ENCODE measurements around the gene TMEM52B. TPM values are rescaled to one million over a fixed set of nuclear protein-coding genes. Genes with fewer than 3 reads are reported as not detected.
"Not testable (repeated sequence)": the region's sequence is repeated elsewhere in the genome, so short reads cannot be mapped to it uniquely, and the experiment has no call there.

The TMEM52B gene
- polyA plus RNA-seq, 3 donors, result 127 to 167 (median 151) TPM

GRCh38 chr12:10194160-10194670, 15.4 kb downstream of the TMEM52B start:
- no peak for DNase-seq (ENCODE audit: extremely low read depth in 1 of 11, low read depth in 9 of 11, low spot score in 4 of 11)

- no peak for DNase-seq (ENCODE audit: extremely low read depth in 1 of 11, low read depth in 9 of 11, low spot score in 4 of 11)
Observed at GRCh38 chr12:10196210-10196609, 17.4 kb downstream of the TMEM52B start.

GRCh38 chr12:10197879-10198278, 19.0 kb downstream of the TMEM52B start:
- DNase-seq (ENCODE audit: extremely low read depth in 1 of 11, low read depth in 9 of 11, low spot score in 4 of 11), result no peak

GRCh38 chr12:10204495-10204894, 25.7 kb downstream of the TMEM52B start:
- not testable (repeated sequence) for DNase-seq (ENCODE audit: extremely low read depth in 1 of 11, low read depth in 9 of 11, low spot score in 4 of 11)

- DNase-seq (ENCODE audit: extremely low read depth in 1 of 11, low read depth in 9 of 11, low spot score in 4 of 11), result no peak
Observed at GRCh38 chr12:10205220-10205807, 26.5 kb downstream of the TMEM52B start.

- no peak for DNase-seq (ENCODE audit: extremely low read depth in 1 of 11, low read depth in 9 of 11, low spot score in 4 of 11)
Observed at GRCh38 chr12:10207136-10207535, 28.3 kb downstream of the TMEM52B start.

GRCh38 chr12:10210225-10210624, 31.4 kb downstream of the TMEM52B start:
- no peak for DNase-seq (ENCODE audit: extremely low read depth in 1 of 11, low read depth in 9 of 11, low spot score in 4 of 11)

GRCh38 chr12:10211101-10211939, 32.5 kb downstream of the TMEM52B start:
- DNase-seq (ENCODE audit: extremely low read depth in 1 of 11, low read depth in 9 of 11, low spot score in 4 of 11), result no peak

GRCh38 chr12:10211940-10212738, 33.3 kb downstream of the TMEM52B start:
- peak; percentile 81 to 96 (median 91) for DNase-seq (ENCODE audit: extremely low read depth in 1 of 11, low read depth in 9 of 11, low spot score in 4 of 11)

- DNase-seq (ENCODE audit: extremely low read depth in 1 of 11, low read depth in 9 of 11, low spot score in 4 of 11), result peak in 8 of 11 donors; percentile 51 to 80 (median 74)
Observed at GRCh38 chr12:10212739-10213131, 33.9 kb downstream of the TMEM52B start, which contains the start of gene GABARAPL1. GABARAPL1 (plus strand) TSS chr12:10212877; CDS start chr12:10213130, 253 bp downstream.

GRCh38 chr12:10213168-10214135, 34.6 kb downstream of the TMEM52B start:
- peak in 10 of 11 donors; percentile 43 to 69 (median 52) for DNase-seq (ENCODE audit: extremely low read depth in 1 of 11, low read depth in 9 of 11, low spot score in 4 of 11)

GRCh38 chr12:10214136-10214894, 35.5 kb downstream of the TMEM52B start:
- peak in 3 of 11 donors; percentile 10 to 21 (median 19) for DNase-seq (ENCODE audit: extremely low read depth in 1 of 11, low read depth in 9 of 11, low spot score in 4 of 11)

GRCh38 chr12:10214895-10215267, 36.0 kb downstream of the TMEM52B start:
- peak in 1 of 11 donors; percentile 19 for DNase-seq (ENCODE audit: extremely low read depth in 1 of 11, low read depth in 9 of 11, low spot score in 4 of 11)

GRCh38 chr12:10215436-10215835, 36.6 kb downstream of the TMEM52B start:
- DNase-seq (ENCODE audit: extremely low read depth in 1 of 11, low read depth in 9 of 11, low spot score in 4 of 11), result no peak

GRCh38 chr12:10215946-10216345, 37.1 kb downstream of the TMEM52B start:
- DNase-seq (ENCODE audit: extremely low read depth in 1 of 11, low read depth in 9 of 11, low spot score in 4 of 11), result not testable (repeated sequence)

GRCh38 chr12:10218021-10218420, 39.2 kb downstream of the TMEM52B start:
- DNase-seq (ENCODE audit: extremely low read depth in 1 of 11, low read depth in 9 of 11, low spot score in 4 of 11), result no peak

- DNase-seq (ENCODE audit: extremely low read depth in 1 of 11, low read depth in 9 of 11, low spot score in 4 of 11), result no peak
Observed at GRCh38 chr12:10220398-10221077, 41.7 kb downstream of the TMEM52B start.

All from renal cortex interstitium (tissue), 11 donors.